IPS DF 6.9 (cell line): ENCODE results near the gene SYNJ2BP.

Experiments
- DNase-seq: peaks from one replicate; pipeline ENCODE4 v3.0.0-alpha.2; 2013; ENCODE audit warnings: low read depth, low spot score
- H3K27ac ChIP-seq: one replicate; pipeline ENCODE4 v1.5.1; 2013; ENCODE audit warnings: low read length, control low read depth
- H3K27me3 ChIP-seq: 2 replicates; pipeline ENCODE4 v1.6.1; 2013; ENCODE audit warnings: mild to moderate bottlenecking, low read length; ENCODE audit not compliant: control insufficient read depth, insufficient read depth
- H3K36me3 ChIP-seq: 2 replicates; pipeline ENCODE4 v1.6.1; 2013; ENCODE audit warnings: low read length; ENCODE audit not compliant: control insufficient read depth, insufficient read depth
- H3K4me1 ChIP-seq: 2 replicates; pipeline ENCODE4 v1.6.1; 2013; ENCODE audit warnings: low read length; ENCODE audit not compliant: control insufficient read depth, insufficient read depth
- H3K4me3 ChIP-seq: 2 replicates; pipeline ENCODE4 v1.5.1; 2013; ENCODE audit warnings: mild to moderate bottlenecking, low read length
- H3K9me3 ChIP-seq: 2 replicates; pipeline ENCODE4 v1.6.1; 2013; ENCODE audit warnings: low read length, inconsistent platforms; ENCODE audit not compliant: control insufficient read depth, insufficient read depth
- WGBS: extraction: QIAGEN DNeasy Blood & Tissue Kit; methylation state at CpG from one replicate; pipeline ENCODE4 v1.1.7; 2013; ENCODE audit warnings: mixed read lengths, missing lambda C conversion rate; ENCODE audit not compliant: insufficient read length, insufficient coverage; 5-methylcytosine and 5-hydroxymethylcytosine counted together

The SYNJ2BP gene

DNA sequence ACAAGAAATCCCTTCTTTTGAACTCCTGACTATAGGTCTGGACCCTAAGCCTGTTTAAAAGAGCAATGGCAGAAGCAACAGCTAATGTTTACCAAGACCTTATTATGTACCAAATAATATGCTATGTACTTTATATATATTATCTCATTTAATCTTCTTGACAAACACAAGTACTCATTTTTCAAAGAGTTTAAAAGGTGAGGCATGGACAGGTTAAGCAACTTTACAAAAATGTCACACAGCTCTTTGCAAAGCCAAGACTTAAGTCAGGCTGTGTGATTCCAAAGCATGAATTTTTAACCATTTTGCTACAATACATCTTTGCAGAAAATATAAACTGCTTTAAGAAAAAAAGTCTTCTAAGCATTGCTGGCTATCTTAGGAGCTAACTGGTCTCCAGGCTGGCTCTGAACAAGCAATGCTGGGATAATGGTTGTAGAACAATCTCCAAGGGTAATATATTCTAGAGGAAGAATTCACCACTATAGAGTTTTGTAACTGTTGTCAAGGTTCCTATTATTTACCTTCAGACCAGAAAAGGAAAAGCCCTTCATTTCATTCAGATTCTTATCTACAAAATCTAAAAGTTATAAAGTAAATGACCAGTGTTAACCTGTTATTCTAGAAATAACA is 22.1 kb downstream of the SYNJ2BP start:
- Histone ChIP-seq H3K27me3 (no peaks in the 10 kb centered on the region), H3K27ac (no peak overlapping the region), H3K9me3 (no peaks in the 10 kb centered on the region), H3K4me1 (peaks cover 2% of the 10 kb centered on the region; the same call in 1 of the 2 replicates), H3K4me3 (no peak overlapping the region), H3K36me3 (no peaks in the 10 kb centered on the region)
- no peak for DNase-seq

DNA sequence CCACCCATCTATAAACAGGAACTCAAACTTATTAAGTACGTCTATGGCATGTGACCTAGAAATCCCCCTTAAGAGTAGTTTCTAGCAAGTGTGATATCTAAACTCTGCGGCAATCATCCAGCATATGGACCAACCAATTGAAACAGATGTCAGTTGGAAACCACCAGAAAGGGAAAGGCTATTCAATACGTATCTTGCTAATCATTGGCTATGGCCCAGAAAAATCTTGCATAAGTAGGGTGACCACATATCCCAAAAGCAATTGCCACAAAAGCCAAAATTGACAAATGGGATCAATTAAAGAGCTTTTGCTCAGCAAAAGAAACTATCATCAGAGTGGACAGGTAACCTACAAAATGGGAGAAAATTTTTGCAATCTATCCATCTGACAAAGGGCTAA is 24.2 kb downstream of the SYNJ2BP start:
- WGBS = no CpG with 5 or more reads among the region's 3 CpGs
- H3K9me3 ChIP-seq = no peaks in the 10 kb centered on the region
- peaks cover 2% of the 10 kb centered on the region; the same call in 1 of the 2 replicates for H3K4me1 ChIP-seq
- no peaks in the 10 kb centered on the region for H3K36me3 ChIP-seq
- no peak overlapping the region for H3K27ac ChIP-seq
- no peak overlapping the region for H3K4me3 ChIP-seq
- no peaks in the 10 kb centered on the region for H3K27me3 ChIP-seq
- no peak for DNase-seq

DNA sequence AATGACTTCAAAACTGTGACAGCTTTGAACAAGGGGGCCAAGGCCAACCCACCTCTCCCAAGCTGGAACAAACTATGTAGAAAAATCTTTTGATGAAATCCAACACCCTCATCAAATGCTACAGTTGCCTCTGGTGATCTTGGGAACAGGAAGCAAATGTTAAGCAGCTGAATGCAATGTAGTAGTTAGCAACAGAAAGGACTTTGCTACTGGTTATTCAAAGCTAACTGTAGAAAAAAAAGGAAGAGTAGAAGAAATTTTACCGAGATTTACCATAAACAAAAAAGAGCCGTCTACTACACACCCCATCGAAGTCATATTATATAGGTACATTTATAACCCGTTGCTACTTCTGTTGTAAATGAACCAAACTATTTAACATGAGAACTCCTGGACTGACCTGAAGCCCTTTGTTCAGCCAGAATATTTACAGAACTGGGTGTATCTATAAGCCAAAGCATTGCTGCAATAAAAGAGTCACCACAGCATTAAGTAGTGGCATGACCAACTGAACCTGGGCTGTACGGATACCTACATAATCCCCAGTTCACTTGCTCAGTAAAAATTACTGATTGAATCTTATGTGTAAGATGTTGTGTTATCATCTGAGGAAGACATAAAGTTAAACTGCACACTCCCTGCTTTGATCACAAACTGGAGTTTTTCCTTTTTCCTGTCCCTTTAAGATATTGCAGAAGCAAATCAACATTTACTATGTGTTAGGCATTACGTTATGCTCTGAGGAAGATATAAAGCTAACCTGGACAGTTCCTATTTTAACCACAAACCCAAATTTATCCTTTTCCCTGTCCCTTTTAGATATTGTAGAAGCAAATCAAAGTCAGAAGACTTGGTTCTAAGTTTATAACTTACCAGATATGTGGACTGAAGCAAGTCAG is 25.1 kb downstream of the SYNJ2BP start:
- no peaks in the 10 kb centered on the region for H3K27me3 ChIP-seq
- no peak for DNase-seq
- H3K36me3 ChIP-seq = no peaks in the 10 kb centered on the region
- H3K4me3 ChIP-seq = no peak overlapping the region
- H3K9me3 ChIP-seq = no peaks in the 10 kb centered on the region
- H3K4me1 ChIP-seq = peaks cover 2% of the 10 kb centered on the region; the same call in 1 of the 2 replicates
- no CpG with 5 or more reads among the region's 6 CpGs for WGBS
- no peak overlapping the region for H3K27ac ChIP-seq

DNA sequence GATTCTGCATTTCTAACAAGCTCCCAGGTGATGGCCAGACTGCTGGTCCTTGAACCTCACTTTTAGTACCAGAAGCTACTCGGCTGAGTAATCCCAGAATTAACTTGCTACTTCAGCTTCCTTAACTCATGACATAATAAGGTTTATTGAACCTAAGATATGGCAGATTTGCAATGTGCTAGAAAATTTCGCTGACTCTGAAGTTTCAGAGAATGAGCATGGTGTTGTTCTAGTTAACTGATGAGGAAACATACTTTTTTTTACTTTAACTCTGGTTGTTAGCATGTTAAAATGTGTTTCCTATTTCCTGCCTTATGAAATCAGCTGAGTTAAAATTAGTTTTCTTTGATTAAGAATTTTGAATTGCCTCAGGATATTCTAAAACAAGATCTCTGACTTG is 34.4 kb downstream of the SYNJ2BP start:
- Histone ChIP-seq H3K9me3 (no peaks in the 10 kb centered on the region), H3K4me3 (no peak overlapping the region), H3K36me3 (no peaks in the 10 kb centered on the region), H3K27me3 (no peaks in the 10 kb centered on the region), H3K4me1 (no peaks in the 10 kb centered on the region), H3K27ac (no peak overlapping the region)
- no CpG with 5 or more reads among the region's 2 CpGs for WGBS
- no peak for DNase-seq

DNA sequence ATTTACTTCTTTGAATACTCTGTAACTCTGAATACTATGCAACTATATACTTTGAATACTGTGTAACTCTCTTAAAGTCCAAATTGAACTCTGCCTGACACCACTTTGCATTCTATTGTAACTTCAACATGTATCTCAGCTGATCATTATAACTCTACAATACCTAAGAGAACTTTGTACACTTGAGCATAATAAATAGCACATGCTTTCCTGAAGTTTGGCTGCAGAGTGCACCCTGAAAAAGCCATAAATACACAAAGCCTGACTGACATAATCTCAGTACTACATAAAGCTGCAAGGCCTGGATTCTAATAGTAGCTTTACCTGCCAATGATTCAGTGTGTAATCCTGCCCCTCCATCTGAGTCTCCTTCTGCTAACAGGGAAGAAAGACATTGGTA is 36.1 kb downstream of the SYNJ2BP start:
- no peaks in the 10 kb centered on the region for H3K36me3 ChIP-seq
- no peaks in the 10 kb centered on the region for H3K27me3 ChIP-seq
- no peaks in the 10 kb centered on the region for H3K9me3 ChIP-seq
- H3K27ac ChIP-seq = no peak overlapping the region
- H3K4me3 ChIP-seq = no peak overlapping the region
- no peak for DNase-seq
- no peaks in the 10 kb centered on the region for H3K4me1 ChIP-seq

DNA sequence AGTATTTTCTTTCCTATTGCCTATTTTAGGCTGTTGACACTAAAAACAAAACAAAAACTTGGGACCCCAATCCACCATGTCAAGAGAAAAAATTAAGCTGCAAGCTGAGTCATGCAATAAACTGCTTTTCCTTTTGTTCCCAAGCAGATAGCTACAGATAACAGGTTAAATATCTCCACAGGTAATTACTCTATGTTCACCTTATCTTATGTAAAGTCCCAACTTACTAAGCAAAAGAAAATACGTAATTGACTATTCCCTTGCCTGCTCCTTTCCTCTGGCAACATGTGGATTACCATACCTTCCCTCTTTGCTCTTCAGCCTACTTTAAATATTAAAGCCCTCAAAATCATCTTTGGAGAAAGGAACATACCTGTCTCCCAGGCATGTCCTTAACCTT is 38.2 kb downstream of the SYNJ2BP start:
- Histone ChIP-seq H3K27me3 (no peaks in the 10 kb centered on the region), H3K36me3 (no peaks in the 10 kb centered on the region), H3K4me3 (no peak overlapping the region), H3K4me1 (no peaks in the 10 kb centered on the region), H3K27ac (no peak overlapping the region), H3K9me3 (no peaks in the 10 kb centered on the region)
- no CpG with 5 or more reads among the region's 1 CpG for WGBS
- no peak for DNase-seq
